HepG2 (cell line): ENCODE data around the gene AOX1. TPM values are rescaled to one million over a fixed set of nuclear protein-coding genes. Genes with fewer than 3 reads are reported as not detected.
A peak's percentile ranks its signal among the peaks of the same experiment; 100 is the strongest.

Source experiments
- ARID2 ChIP-seq: sonication (generic); formaldehyde crosslinking; IDR thresholded peaks from 2 replicates; pipeline ENCODE4 v1.8.1; 2022; ENCODE audit warnings: mild to moderate bottlenecking, missing genetic modification reagents, borderline replicate concordance
- DMAP1 ChIP-seq: IDR thresholded peaks from 2 replicates; pipeline ENCODE4 v1.6.1; 2016
- EHMT2 ChIP-seq: fragments of 200-600 bp; sonication (generic); IDR thresholded peaks from 2 replicates; pipeline ENCODE4 v1.7.0; 2017; ENCODE audit warnings: antibody characterized with exemption, low read depth, low read length, borderline replicate concordance
- EP300 ChIP-seq, 3 experiments: sonication (generic) in 1 of 3; formaldehyde crosslinking in 1 of 3; IDR thresholded peaks; 2 replicates each; pipeline versions ENCODE4 v1.5.1 to v1.6.1; 2011 to 2020; ENCODE audit warnings: low read depth in 2 of 3, low read length in 2 of 3, borderline replicate concordance in 1 of 3, improper control_type of control experiment in 1 of 3, mild to moderate bottlenecking in 1 of 3, missing genetic modification reagents in 1 of 3, moderate library complexity in 1 of 3
- KAT8 ChIP-seq: IDR thresholded peaks from 2 replicates; pipeline ENCODE4 v1.6.1; 2016; ENCODE audit warnings: missing genetic modification reagents, missing compliant biosample characterization
- NRL ChIP-seq: sonication (generic); formaldehyde crosslinking; IDR thresholded peaks from 2 replicates; pipeline ENCODE4 v1.5.0; 2020; ENCODE audit warnings: missing genetic modification reagents, mild to moderate bottlenecking, moderate library complexity, borderline replicate concordance
- RXRA ChIP-seq: sonication (generic); formaldehyde crosslinking; IDR thresholded peaks from 2 replicates; pipeline ENCODE4 v1.5.1; 2020; ENCODE audit warnings: missing genetic modification reagents
- THAP11 ChIP-seq: IDR thresholded peaks from 2 replicates; pipeline ENCODE4 v1.6.1; 2016; ENCODE audit warnings: missing biosample characterization, missing genetic modification reagents
- TMF1 ChIP-seq: sonication (generic); formaldehyde crosslinking; IDR thresholded peaks from 2 replicates; pipeline ENCODE4 v1.8.1; 2022; ENCODE audit warnings: low read depth, missing genetic modification reagents
- ZBTB7B ChIP-seq: sonication (generic); formaldehyde crosslinking; IDR thresholded peaks from 2 replicates; pipeline ENCODE4 v1.4.0; 2020; ENCODE audit warnings: missing genetic modification reagents
- ZMYM3 ChIP-seq: sonication (generic); formaldehyde crosslinking; IDR thresholded peaks from 2 replicates; pipeline ENCODE4 v1.5.1; 2020; ENCODE audit warnings: mild to moderate bottlenecking, missing genetic modification reagents
- ZNF12 ChIP-seq: sonication (generic); formaldehyde crosslinking; IDR thresholded peaks from 2 replicates; pipeline ENCODE4 v1.5.0; 2020; ENCODE audit warnings: missing genetic modification reagents
- ZNF350 ChIP-seq: sonication (generic); formaldehyde crosslinking; IDR thresholded peaks from 2 replicates; pipeline ENCODE4 v1.4.0; 2020; ENCODE audit warnings: mild to moderate bottlenecking, low read depth, missing genetic modification reagents, borderline replicate concordance
- polyA plus RNA-seq, 8 experiments: library from polyadenylated mRNA; depleted of rRNA in 3 of 8; stranded (reverse) in 7 of 8; unstranded in 1 of 8; fragments of >200 nt; fragmentation: Illumina TruSeq in 4 of 8; extraction: Trizol in 4 of 8; gene quantifications; 2 replicates each; pipeline versions ENCODE4 v1.2.1 to v1.2.3, GENCODE V29; 2011 to 2016; ENCODE audit warnings: low read depth in 4 of 8, missing spikeins in 1 of 8, mixed read lengths in 1 of 8; ENCODE audit not compliant: insufficient read depth in 1 of 8
- total RNA-seq, 5 experiments: library from RNA; depleted of rRNA; stranded (reverse); fragments of >200 nt; fragmentation: Illumina TruSeq; extraction: Trizol; gene quantifications; 2 replicates each; pipeline ENCODE4 v1.2.3, GENCODE V29; 2016; ENCODE audit warnings: low read depth in 1 of 5
- TF ChIP-seq, protein P1 (sequence below): sonication (generic); formaldehyde crosslinking; IDR thresholded peaks from 2 replicates; pipeline ENCODE4 v1.8.1; 2023; ENCODE audit warnings: mild to moderate bottlenecking, missing genetic modification reagents
- TF ChIP-seq, protein P2 (sequence below): IDR thresholded peaks from 2 replicates; pipeline ENCODE4 v1.4.0; 2020; ENCODE audit warnings: mild to moderate bottlenecking, missing genetic modification reagents
- TF ChIP-seq, protein P3 (sequence below): sonication (generic); formaldehyde crosslinking; conservative IDR thresholded peaks from 2 replicates; pipeline ENCODE4 v1.8.0; 2022; ENCODE audit warnings: mild to moderate bottlenecking, moderate library complexity, missing genetic modification reagents
- TF ChIP-seq, protein P4 (sequence below): sonication (generic); formaldehyde crosslinking; IDR thresholded peaks from 2 replicates; pipeline ENCODE4 v1.5.1; 2020; ENCODE audit warnings: mild to moderate bottlenecking, missing genetic modification reagents, moderate library complexity

The AOX1 gene
- total and polyA plus RNA-seq, 2 of the 13 experiments (the other 11 are each of a cell fraction or from before 2014, with no cell fraction given): 9.2 to 18.0 TPM

DNA sequence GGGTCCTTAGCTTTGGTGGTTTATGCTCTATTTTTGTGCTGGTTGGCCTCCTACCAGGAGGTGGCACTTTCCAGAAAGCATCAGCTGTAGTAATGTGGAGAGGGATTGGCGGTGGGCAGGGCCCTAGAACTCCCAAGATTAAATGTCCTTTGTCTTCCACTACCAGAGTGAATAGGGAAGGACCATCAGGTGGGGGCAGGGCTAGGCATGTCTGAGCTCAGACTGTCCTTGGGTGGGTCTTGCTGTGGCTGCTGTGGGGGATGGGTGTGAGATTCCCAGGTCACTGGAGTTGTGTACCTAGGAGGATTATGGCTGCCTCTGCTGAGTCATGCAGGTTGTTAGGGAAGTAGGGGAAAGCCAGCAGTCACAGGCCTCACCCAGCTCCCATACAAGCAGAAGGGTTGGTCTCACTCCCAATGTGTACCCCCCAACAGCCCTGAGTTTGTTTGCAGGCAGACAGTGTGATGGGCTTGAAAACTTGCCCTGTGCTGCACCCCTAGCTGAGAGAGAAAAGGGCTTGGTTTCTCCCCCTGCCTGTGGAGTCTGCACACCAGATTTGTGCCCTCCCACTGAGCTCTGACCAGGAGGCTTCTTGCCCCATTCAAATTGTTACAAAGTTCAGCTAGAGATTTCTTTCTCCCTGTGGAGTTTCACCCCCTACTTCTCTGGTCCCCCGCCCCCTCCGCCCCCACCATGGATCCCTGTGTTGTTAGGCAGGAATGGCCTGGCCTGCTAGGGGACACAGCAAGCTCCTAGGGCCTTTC is 62.9 kb downstream of the AOX1 start (continued):
- TF ChIP-seq KAT8 (0 out of 2 replicates have a peak, but pooled peaks have one; percentile 28), ZNF12 (CRISPR knock-in tag) (0 out of 2 replicates have a peak, but pooled peaks have one; percentile 40), ZBTB7B (CRISPR knock-in tag) (peak; percentile 45; the same call in 1 of the 2 replicates), NRL (CRISPR knock-in tag) (peak; percentile 21; the same call in 1 of the 2 replicates), ARID2 (CRISPR knock-in tag) (0 out of 2 replicates have a peak, but pooled peaks have one; percentile 17), TMF1 (CRISPR knock-in tag) (peak; percentile 63; the same call in 1 of the 2 replicates), ZNF350 (CRISPR knock-in tag) (0 out of 2 replicates have a peak, but pooled peaks have one; percentile 16), EP300 (IDR thresholded peaks at IDR 0.05; ENCODE audit: low read depth in 2 of 2, low read length in 2 of 2) (peak in 1 of 2 experiments; percentile 32; a peak in 1 of 4 replicates), EP300 (CRISPR knock-in tag; IDR thresholded peaks at IDR 0.05; ENCODE audit: borderline replicate concordance) (peak; percentile 53; the same call in 1 of the 2 replicates), RXRA (CRISPR knock-in tag) (peak; percentile 76; the same call in 1 of the 2 replicates), DMAP1 (CRISPR knock-in tag) (peak; percentile 28; the same call in 1 of the 2 replicates), ZMYM3 (CRISPR knock-in tag) (peak; percentile 69), THAP11 (CRISPR knock-in tag) (0 out of 2 replicates have a peak, but pooled peaks have one; percentile 44), EHMT2 (peak; percentile 53; the same call in 1 of the 2 replicates)
- TF ChIP-seq, protein P1, sequence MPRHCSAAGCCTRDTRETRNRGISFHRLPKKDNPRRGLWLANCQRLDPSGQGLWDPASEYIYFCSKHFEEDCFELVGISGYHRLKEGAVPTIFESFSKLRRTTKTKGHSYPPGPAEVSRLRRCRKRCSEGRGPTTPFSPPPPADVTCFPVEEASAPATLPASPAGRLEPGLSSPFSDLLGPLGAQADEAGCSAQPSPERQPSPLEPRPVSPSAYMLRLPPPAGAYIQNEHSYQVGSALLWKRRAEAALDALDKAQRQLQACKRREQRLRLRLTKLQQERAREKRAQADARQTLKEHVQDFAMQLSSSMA (CRISPR knock-in tag): 0 out of 2 replicates have a peak, but pooled peaks have one; percentile 76
- TF ChIP-seq, protein P2, sequence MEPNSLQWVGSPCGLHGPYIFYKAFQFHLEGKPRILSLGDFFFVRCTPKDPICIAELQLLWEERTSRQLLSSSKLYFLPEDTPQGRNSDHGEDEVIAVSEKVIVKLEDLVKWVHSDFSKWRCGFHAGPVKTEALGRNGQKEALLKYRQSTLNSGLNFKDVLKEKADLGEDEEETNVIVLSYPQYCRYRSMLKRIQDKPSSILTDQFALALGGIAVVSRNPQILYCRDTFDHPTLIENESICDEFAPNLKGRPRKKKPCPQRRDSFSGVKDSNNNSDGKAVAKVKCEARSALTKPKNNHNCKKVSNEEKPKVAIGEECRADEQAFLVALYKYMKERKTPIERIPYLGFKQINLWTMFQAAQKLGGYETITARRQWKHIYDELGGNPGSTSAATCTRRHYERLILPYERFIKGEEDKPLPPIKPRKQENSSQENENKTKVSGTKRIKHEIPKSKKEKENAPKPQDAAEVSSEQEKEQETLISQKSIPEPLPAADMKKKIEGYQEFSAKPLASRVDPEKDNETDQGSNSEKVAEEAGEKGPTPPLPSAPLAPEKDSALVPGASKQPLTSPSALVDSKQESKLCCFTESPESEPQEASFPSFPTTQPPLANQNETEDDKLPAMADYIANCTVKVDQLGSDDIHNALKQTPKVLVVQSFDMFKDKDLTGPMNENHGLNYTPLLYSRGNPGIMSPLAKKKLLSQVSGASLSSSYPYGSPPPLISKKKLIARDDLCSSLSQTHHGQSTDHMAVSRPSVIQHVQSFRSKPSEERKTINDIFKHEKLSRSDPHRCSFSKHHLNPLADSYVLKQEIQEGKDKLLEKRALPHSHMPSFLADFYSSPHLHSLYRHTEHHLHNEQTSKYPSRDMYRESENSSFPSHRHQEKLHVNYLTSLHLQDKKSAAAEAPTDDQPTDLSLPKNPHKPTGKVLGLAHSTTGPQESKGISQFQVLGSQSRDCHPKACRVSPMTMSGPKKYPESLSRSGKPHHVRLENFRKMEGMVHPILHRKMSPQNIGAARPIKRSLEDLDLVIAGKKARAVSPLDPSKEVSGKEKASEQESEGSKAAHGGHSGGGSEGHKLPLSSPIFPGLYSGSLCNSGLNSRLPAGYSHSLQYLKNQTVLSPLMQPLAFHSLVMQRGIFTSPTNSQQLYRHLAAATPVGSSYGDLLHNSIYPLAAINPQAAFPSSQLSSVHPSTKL (CRISPR knock-in tag): peak; percentile 56
- TF ChIP-seq, protein P3, sequence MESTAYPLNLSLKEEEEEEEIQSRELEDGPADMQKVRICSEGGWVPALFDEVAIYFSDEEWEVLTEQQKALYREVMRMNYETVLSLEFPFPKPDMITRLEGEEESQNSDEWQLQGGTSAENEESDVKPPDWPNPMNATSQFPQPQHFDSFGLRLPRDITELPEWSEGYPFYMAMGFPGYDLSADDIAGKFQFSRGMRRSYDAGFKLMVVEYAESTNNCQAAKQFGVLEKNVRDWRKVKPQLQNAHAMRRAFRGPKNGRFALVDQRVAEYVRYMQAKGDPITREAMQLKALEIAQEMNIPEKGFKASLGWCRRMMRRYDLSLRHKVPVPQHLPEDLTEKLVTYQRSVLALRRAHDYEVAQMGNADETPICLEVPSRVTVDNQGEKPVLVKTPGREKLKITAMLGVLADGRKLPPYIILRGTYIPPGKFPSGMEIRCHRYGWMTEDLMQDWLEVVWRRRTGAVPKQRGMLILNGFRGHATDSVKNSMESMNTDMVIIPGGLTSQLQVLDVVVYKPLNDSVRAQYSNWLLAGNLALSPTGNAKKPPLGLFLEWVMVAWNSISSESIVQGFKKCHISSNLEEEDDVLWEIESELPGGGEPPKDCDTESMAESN (CRISPR knock-in tag): 0 out of 2 replicates have a peak, but pooled peaks have one; percentile 33
- TF ChIP-seq, protein P4, sequence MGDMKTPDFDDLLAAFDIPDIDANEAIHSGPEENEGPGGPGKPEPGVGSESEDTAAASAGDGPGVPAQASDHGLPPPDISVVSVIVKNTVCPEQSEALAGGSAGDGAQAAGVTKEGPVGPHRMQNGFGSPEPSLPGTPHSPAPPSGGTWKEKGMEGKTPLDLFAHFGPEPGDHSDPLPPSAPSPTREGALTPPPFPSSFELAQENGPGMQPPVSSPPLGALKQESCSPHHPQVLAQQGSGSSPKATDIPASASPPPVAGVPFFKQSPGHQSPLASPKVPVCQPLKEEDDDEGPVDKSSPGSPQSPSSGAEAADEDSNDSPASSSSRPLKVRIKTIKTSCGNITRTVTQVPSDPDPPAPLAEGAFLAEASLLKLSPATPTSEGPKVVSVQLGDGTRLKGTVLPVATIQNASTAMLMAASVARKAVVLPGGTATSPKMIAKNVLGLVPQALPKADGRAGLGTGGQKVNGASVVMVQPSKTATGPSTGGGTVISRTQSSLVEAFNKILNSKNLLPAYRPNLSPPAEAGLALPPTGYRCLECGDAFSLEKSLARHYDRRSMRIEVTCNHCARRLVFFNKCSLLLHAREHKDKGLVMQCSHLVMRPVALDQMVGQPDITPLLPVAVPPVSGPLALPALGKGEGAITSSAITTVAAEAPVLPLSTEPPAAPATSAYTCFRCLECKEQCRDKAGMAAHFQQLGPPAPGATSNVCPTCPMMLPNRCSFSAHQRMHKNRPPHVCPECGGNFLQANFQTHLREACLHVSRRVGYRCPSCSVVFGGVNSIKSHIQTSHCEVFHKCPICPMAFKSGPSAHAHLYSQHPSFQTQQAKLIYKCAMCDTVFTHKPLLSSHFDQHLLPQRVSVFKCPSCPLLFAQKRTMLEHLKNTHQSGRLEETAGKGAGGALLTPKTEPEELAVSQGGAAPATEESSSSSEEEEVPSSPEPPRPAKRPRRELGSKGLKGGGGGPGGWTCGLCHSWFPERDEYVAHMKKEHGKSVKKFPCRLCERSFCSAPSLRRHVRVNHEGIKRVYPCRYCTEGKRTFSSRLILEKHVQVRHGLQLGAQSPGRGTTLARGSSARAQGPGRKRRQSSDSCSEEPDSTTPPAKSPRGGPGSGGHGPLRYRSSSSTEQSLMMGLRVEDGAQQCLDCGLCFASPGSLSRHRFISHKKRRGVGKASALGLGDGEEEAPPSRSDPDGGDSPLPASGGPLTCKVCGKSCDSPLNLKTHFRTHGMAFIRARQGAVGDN (CRISPR knock-in tag): peak; percentile 52
